HepG2 (cell line): ENCODE results near the gene TAF11L14.
"Not testable (repeated sequence)": the region's sequence is repeated elsewhere in the genome, so short reads cannot be mapped to it uniquely, and the experiment has no call there.

Experiments
- CHD2 ChIP-seq: IDR thresholded peaks from 2 replicates; pipeline ENCODE4 v1.6.1; 2011; ENCODE audit warnings: low read depth, low read length, improper control_type of control experiment
- NR2F2 ChIP-seq: IDR thresholded peaks from 2 replicates; pipeline ENCODE4 v1.6.1; 2012; ENCODE audit warnings: low read depth, inconsistent platforms, borderline replicate concordance
- RXRA ChIP-seq: sonication (generic); formaldehyde crosslinking; IDR thresholded peaks from 2 replicates; pipeline ENCODE4 v1.5.1; 2020; ENCODE audit warnings: missing genetic modification reagents
- SIN3A ChIP-seq: IDR thresholded peaks from 2 replicates; pipeline ENCODE4 v1.6.1; 2011; ENCODE audit warnings: low read depth, mild to moderate bottlenecking, control low read depth, low read length, borderline replicate concordance
- SMAD3 ChIP-seq: sonication (generic); formaldehyde crosslinking; IDR thresholded peaks from 2 replicates; pipeline ENCODE4 v1.4.0; 2020; ENCODE audit warnings: missing genetic modification reagents
- TF ChIP-seq, protein P1 (sequence below): sonication (generic); formaldehyde crosslinking; IDR thresholded peaks from 2 replicates; pipeline ENCODE4 v1.5.0; 2020; ENCODE audit warnings: mild to moderate bottlenecking, missing genetic modification reagents, moderate library complexity
- TF ChIP-seq, protein P2 (sequence below): sonication (generic); formaldehyde crosslinking; IDR thresholded peaks from 2 replicates; pipeline ENCODE4 v1.4.0; 2020; ENCODE audit warnings: mild to moderate bottlenecking, missing genetic modification reagents

DNA sequence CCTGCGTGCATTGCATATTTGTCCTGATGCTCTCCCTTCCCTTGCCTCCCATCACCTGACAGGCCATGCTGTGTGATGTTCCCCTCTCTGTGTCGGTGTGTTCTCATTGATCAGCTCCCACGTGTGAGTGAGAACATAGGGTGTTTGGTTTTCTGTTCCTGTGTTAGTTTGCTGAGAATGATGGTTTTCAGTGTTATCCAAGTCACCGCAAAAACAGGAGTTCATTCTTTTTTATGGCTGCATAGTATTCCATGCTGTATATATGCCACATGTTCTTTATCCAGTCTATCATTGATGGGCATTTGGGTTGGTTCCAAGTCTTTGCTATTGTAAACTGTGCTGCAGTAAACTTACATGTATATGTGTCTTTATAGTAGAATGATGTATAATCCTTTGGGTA, 26.8 kb upstream of the TAF11L14 start:
- not testable (repeated sequence) for TF ChIP-seq SIN3A; RXRA (CRISPR knock-in tag); NR2F2; CHD2; SMAD3
- TF ChIP-seq, protein P1, sequence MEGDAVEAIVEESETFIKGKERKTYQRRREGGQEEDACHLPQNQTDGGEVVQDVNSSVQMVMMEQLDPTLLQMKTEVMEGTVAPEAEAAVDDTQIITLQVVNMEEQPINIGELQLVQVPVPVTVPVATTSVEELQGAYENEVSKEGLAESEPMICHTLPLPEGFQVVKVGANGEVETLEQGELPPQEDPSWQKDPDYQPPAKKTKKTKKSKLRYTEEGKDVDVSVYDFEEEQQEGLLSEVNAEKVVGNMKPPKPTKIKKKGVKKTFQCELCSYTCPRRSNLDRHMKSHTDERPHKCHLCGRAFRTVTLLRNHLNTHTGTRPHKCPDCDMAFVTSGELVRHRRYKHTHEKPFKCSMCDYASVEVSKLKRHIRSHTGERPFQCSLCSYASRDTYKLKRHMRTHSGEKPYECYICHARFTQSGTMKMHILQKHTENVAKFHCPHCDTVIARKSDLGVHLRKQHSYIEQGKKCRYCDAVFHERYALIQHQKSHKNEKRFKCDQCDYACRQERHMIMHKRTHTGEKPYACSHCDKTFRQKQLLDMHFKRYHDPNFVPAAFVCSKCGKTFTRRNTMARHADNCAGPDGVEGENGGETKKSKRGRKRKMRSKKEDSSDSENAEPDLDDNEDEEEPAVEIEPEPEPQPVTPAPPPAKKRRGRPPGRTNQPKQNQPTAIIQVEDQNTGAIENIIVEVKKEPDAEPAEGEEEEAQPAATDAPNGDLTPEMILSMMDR (CRISPR knock-in tag) = not testable (repeated sequence)
- TF ChIP-seq, protein P2, sequence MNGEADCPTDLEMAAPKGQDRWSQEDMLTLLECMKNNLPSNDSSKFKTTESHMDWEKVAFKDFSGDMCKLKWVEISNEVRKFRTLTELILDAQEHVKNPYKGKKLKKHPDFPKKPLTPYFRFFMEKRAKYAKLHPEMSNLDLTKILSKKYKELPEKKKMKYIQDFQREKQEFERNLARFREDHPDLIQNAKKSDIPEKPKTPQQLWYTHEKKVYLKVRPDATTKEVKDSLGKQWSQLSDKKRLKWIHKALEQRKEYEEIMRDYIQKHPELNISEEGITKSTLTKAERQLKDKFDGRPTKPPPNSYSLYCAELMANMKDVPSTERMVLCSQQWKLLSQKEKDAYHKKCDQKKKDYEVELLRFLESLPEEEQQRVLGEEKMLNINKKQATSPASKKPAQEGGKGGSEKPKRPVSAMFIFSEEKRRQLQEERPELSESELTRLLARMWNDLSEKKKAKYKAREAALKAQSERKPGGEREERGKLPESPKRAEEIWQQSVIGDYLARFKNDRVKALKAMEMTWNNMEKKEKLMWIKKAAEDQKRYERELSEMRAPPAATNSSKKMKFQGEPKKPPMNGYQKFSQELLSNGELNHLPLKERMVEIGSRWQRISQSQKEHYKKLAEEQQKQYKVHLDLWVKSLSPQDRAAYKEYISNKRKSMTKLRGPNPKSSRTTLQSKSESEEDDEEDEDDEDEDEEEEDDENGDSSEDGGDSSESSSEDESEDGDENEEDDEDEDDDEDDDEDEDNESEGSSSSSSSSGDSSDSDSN = not testable (repeated sequence)
